Astrocyte of the cerebellum (primary cell): Measurements from ENCODE around the gene AKT1S1.

ENCODE experiments used
- DNase-seq: peaks from one replicate; pipeline ENCODE4 v3.0.0-alpha.2; 2011; ENCODE audit warnings: low read depth
- H3K4me3 ChIP-seq: 2 replicates; pipeline ENCODE4 v1.5.1; 2011; ENCODE audit warnings: mild to moderate bottlenecking, low read depth, low read length, moderate library complexity
- CTCF ChIP-seq: IDR thresholded peaks from 2 replicates; pipeline ENCODE4 v1.5.1; 2012; ENCODE audit warnings: low read length, low read depth, moderate library complexity, mild to moderate bottlenecking; ENCODE audit errors: missing control alignments
- in situ Hi-C: cut with HindIII; loops from 2 replicates; pipeline ENCODE4 v1.10.0; 2017; ENCODE audit warnings: low sequenced_read_pairs

AKT1S1 gene

GRCh38 chr19:49882643-49883042 lies 5.5 kb upstream of the AKT1S1 start:
- no peak overlapping the region for H3K4me3 ChIP-seq
- in situ Hi-C loops, result no loop called here
- TF ChIP-seq CTCF, result no peak
- no peak for DNase-seq

- no peak overlapping the region for H3K4me3 ChIP-seq
- in situ Hi-C loops, result no loop called here
- DNase-seq, result no peak
- no peak for TF ChIP-seq CTCF
Observed at GRCh38 chr19:49881672-49882394, 4.7 kb upstream of the AKT1S1 start.

- DNase-seq, result no peak
- no peak for TF ChIP-seq CTCF
- in situ Hi-C loops, result no loop called here
- no peak overlapping the region for H3K4me3 ChIP-seq
Observed at GRCh38 chr19:49881186-49881585, 4.0 kb upstream of the AKT1S1 start.

- in situ Hi-C loops, result no loop called here
- H3K4me3 ChIP-seq, result no peak overlapping the region
- TF ChIP-seq CTCF, result no peak
- no peak for DNase-seq
Observed at GRCh38 chr19:49880162-49880869, 3.2 kb upstream of the AKT1S1 start.

GRCh38 chr19:49879243-49879963 lies 2.2 kb upstream of the AKT1S1 start:
- no peak for DNase-seq

More at GRCh38 chr19:49879243-49879963, 2.2 kb upstream of the AKT1S1 start:
- no peak overlapping the region for H3K4me3 ChIP-seq
- TF ChIP-seq CTCF, result no peak
- in situ Hi-C loops, result no loop called here
